Prostate gland (tissue), 2 donors: ENCODE measurements around the gene CCER1. TPM values are rescaled to one million over a fixed set of nuclear protein-coding genes. Genes with fewer than 3 reads are reported as not detected.

Experiments
- DNase-seq: peaks from one replicate; pipeline ENCODE4 v3.0.0-alpha.2; 2019; ENCODE audit warnings: low spot score
- H3K27ac ChIP-seq, 2 donors: fragments of 200-600 bp; sonication (generic); 2 replicates each; pipeline ENCODE4 v1.5.1; 2017 to 2019
- H3K27me3 ChIP-seq: fragments of 200-600 bp; sonication (generic); replicated peaks from 2 replicates; pipeline ENCODE4 v1.5.1; 2019; ENCODE audit not compliant: insufficient read depth
- H3K36me3 ChIP-seq, 2 donors: fragments of 200-600 bp; sonication (generic); 1 replicate in 1 of 2; 2 replicates in 1 of 2; pipeline versions ENCODE4 v1.5.1 to v1.8.1; 2017 to 2019
- H3K4me1 ChIP-seq: fragments of 200-600 bp; sonication (generic); replicated peaks from 2 replicates; pipeline ENCODE4 v1.5.1; 2019
- H3K4me3 ChIP-seq, 2 donors: fragments of 200-600 bp; sonication (generic); 2 replicates each; pipeline ENCODE4 v1.5.1; 2017 to 2019
- H3K9me3 ChIP-seq: fragments of 200-600 bp; sonication (generic); 2 replicates; pipeline ENCODE4 v1.5.1; 2017
- CTCF ChIP-seq, 4 experiments: fragments of 200-600 bp in 2 of 4; fragments of 450-650 bp in 2 of 4; sonication (generic) in 2 of 4; IDR thresholded peaks; 1 replicate in 3 of 4; 2 replicates in 1 of 4; pipeline ENCODE4 v1.5.1; 2016 to 2019; ENCODE audit warnings: antibody characterized with exemption in 4 of 4, mild to moderate bottlenecking in 2 of 4, moderate library complexity in 2 of 4
- POLR2A ChIP-seq: fragments of 450-650 bp; IDR thresholded peaks from one replicate; pipeline ENCODE4 v1.6.1; 2016; ENCODE audit warnings: antibody characterized with exemption, mild to moderate bottlenecking
- POLR2AphosphoS5 ChIP-seq: sonication (generic); formaldehyde crosslinking; IDR thresholded peaks from one replicate; pipeline ENCODE4 v1.6.1; 2017; ENCODE audit warnings: antibody characterized with exemption
- WGBS: methylation state at CpG from one replicate; pipeline ENCODE4 v1.1.5; 2018; 5-methylcytosine and 5-hydroxymethylcytosine counted together
- intact Hi-C: fragments of 100-400 bp; cut with DNase I; formaldehyde crosslinking; loops from one replicate; pipeline ENCODE4 v1.14.2; 2022
- total RNA-seq, 2 donors: library from RNA; depleted of rRNA; stranded (reverse); fragments of >200 nt; gene quantifications; one replicate each; pipeline ENCODE4 v1.1.0, GENCODE V29; 2016

Gene CCER1
- total RNA-seq, 2 donors from 2014 or later = 3.0 TPM; not detected in 1

GRCh38 chr12:90910958-90911357 lies 44.0 kb downstream of the CCER1 start:
- Histone ChIP-seq H3K27ac (no peak overlapping the region), H3K4me3 (no peak overlapping the region), H3K27me3 (no peaks in the 10 kb centered on the region), H3K9me3 (no peaks in the 10 kb centered on the region), H3K36me3 (no peaks in the 10 kb centered on the region), H3K4me1 (no peaks in the 10 kb centered on the region)
- intact Hi-C loops = loop anchor here (10.0 kb wide), 1 partner anchor 1366 kb away; no protein-coding TSS in a partner anchor
- no peak for DNase-seq
- TF ChIP-seq CTCF (IDR thresholded peaks at IDR 0.05) (no peak), POLR2A (no peak), POLR2AphosphoS5 (no peak)
- 88% methylated on average over 3 of the region's 3 CpGs for WGBS

GRCh38 chr12:90909069-90909770 lies 45.8 kb downstream of the CCER1 start:
- H3K9me3 ChIP-seq = no peaks in the 10 kb centered on the region
- no peaks in the 10 kb centered on the region for H3K4me1 ChIP-seq
- intact Hi-C loops = no loop called here
- no peak for DNase-seq
- H3K27me3 ChIP-seq = no peaks in the 10 kb centered on the region
- H3K36me3 ChIP-seq = no peaks in the 10 kb centered on the region
- no peak overlapping the region for H3K4me3 ChIP-seq
- TF ChIP-seq CTCF (IDR thresholded peaks at IDR 0.05) = peak; percentile 27 to 56 (median 39)
- TF ChIP-seq POLR2A = no peak
- no peak overlapping the region for H3K27ac ChIP-seq
- 44% methylated on average over 7 of the region's 7 CpGs for WGBS

GRCh38 chr12:90908465-90908864 lies 46.5 kb downstream of the CCER1 start:
- no peaks in the 10 kb centered on the region for H3K36me3 ChIP-seq
- intact Hi-C loops = no loop called here
- no peak overlapping the region for H3K27ac ChIP-seq
- no peak overlapping the region for H3K4me3 ChIP-seq
- H3K27me3 ChIP-seq = no peaks in the 10 kb centered on the region
- no peaks in the 10 kb centered on the region for H3K9me3 ChIP-seq
- H3K4me1 ChIP-seq = no peaks in the 10 kb centered on the region
- no peak for TF ChIP-seq CTCF (IDR thresholded peaks at IDR 0.05)
- TF ChIP-seq POLR2AphosphoS5 = no peak
- TF ChIP-seq POLR2A = no peak
- DNase-seq = no peak

- intact Hi-C loops = no loop called here
- H3K9me3 ChIP-seq = no peaks in the 10 kb centered on the region
- TF ChIP-seq POLR2A = no peak
- no peak for TF ChIP-seq POLR2AphosphoS5
- no peak for TF ChIP-seq CTCF (IDR thresholded peaks at IDR 0.05)
Measured at GRCh38 chr12:90905691-90906370, 49.1 kb downstream of the CCER1 start.

GRCh38 chr12:90902596-90902995 lies 52.4 kb downstream of the CCER1 start:
- no peaks in the 10 kb centered on the region for H3K36me3 ChIP-seq
- no peaks in the 10 kb centered on the region for H3K27me3 ChIP-seq
- H3K4me1 ChIP-seq = no peaks in the 10 kb centered on the region
- H3K4me3 ChIP-seq = no peak overlapping the region
- no peak for DNase-seq
- H3K9me3 ChIP-seq = no peaks in the 10 kb centered on the region
- intact Hi-C loops = no loop called here
- no peak for TF ChIP-seq POLR2A
- TF ChIP-seq POLR2AphosphoS5 = no peak
- no peak for TF ChIP-seq CTCF (IDR thresholded peaks at IDR 0.05)
- H3K27ac ChIP-seq = no peak overlapping the region
- 94% methylated on average over 2 of the region's 2 CpGs for WGBS

More at GRCh38 chr12:90905691-90906370, 49.1 kb downstream of the CCER1 start:
- H3K27me3 ChIP-seq = no peaks in the 10 kb centered on the region
- no peak overlapping the region for H3K27ac ChIP-seq
- WGBS = 67% methylated on average over 1 of the region's 1 CpG
- no peaks in the 10 kb centered on the region for H3K36me3 ChIP-seq
- no peak overlapping the region for H3K4me3 ChIP-seq
- H3K4me1 ChIP-seq = no peaks in the 10 kb centered on the region
- DNase-seq = no peak
